Colonic mucosa (tissue), 4 donors: Measurements from ENCODE around the gene SPTSSB. TPM values are rescaled to one million over a fixed set of nuclear protein-coding genes. Genes with fewer than 3 reads are reported as not detected.

Source experiments
- DNase-seq: peaks from one replicate; pipeline ENCODE4 v3.0.0-alpha.2; 2020
- H3K27ac ChIP-seq: fragments of 200-600 bp; one replicate; pipeline ENCODE4 v1.8.0; 2021
- H3K27me3 ChIP-seq: fragments of 200-600 bp; one replicate; pipeline ENCODE4 v1.8.0; 2021
- H3K36me3 ChIP-seq: fragments of 200-600 bp; one replicate; pipeline ENCODE4 v1.8.0; 2021
- H3K4me1 ChIP-seq: fragments of 200-600 bp; one replicate; pipeline ENCODE4 v1.8.0; 2021; ENCODE audit warnings: mild to moderate bottlenecking
- H3K4me3 ChIP-seq: fragments of 200-600 bp; one replicate; pipeline ENCODE4 v1.8.0; 2021
- H3K9ac ChIP-seq, 2 donors: one replicate each; pipeline ENCODE4 v1.7.0; 2013; ENCODE audit warnings: control low read depth in 2 of 2, low read depth in 2 of 2, low read length in 2 of 2
- H3K9me3 ChIP-seq: fragments of 200-600 bp; one replicate; pipeline ENCODE4 v1.8.0; 2021
- CTCF ChIP-seq: fragments of 200-600 bp; IDR thresholded peaks from one replicate; pipeline ENCODE4 v1.8.0; 2022; ENCODE audit warnings: antibody characterized with exemption, mild to moderate bottlenecking
- intact Hi-C: fragments of 100-400 bp; cut with DNase I; formaldehyde crosslinking; loops from one replicate; pipeline ENCODE4 v1.14.1; 2022
- total RNA-seq, 2 donors: library from RNA; stranded (reverse); fragmentation: NEBNext Ultra II Directional in 1 of 2; extraction: Animal tissue kit (Norgen Biotek cat#: 25700) in 1 of 2; gene quantifications; one replicate each; pipeline ENCODE4 v1.2.1, GENCODE V29; 2021
- donor health status: healthy.
- donor health status: DM: no; HTN: no; CAD: no.
- donor health status: DM: no; HTN: no; CAD: no.

Gene SPTSSB
- total RNA-seq, 2 donors from 2014 or later: 1.6 to 3.5 TPM

GRCh38 chr3:161345023-161345422, 26.3 kb downstream of the SPTSSB start:
- Histone ChIP-seq H3K4me1 (no peaks in the 10 kb centered on the region), H3K9me3 (no peaks in the 10 kb centered on the region), H3K27me3 (no peaks in the 10 kb centered on the region), H3K27ac (no peak overlapping the region), H3K4me3 (no peak overlapping the region), H3K9ac (no peak overlapping the region), H3K36me3 (no peaks in the 10 kb centered on the region)
- DNase-seq: no peak
- TF ChIP-seq CTCF: no peak
- intact Hi-C loops: no loop called here

GRCh38 chr3:161343986-161344385, 27.3 kb downstream of the SPTSSB start:
- Histone ChIP-seq H3K9ac (no peak overlapping the region), H3K36me3 (no peaks in the 10 kb centered on the region), H3K9me3 (no peaks in the 10 kb centered on the region), H3K4me1 (no peaks in the 10 kb centered on the region), H3K4me3 (no peak overlapping the region), H3K27ac (no peak overlapping the region), H3K27me3 (no peaks in the 10 kb centered on the region)
- DNase-seq: no peak
- intact Hi-C loops: no loop called here
- no peak for TF ChIP-seq CTCF

- TF ChIP-seq CTCF: no peak
- Histone ChIP-seq H3K4me3 (no peak overlapping the region), H3K27me3 (no peaks in the 10 kb centered on the region), H3K9ac (no peak overlapping the region), H3K9me3 (no peaks in the 10 kb centered on the region), H3K4me1 (no peaks in the 10 kb centered on the region), H3K27ac (no peak overlapping the region), H3K36me3 (no peaks in the 10 kb centered on the region)
- intact Hi-C loops: no loop called here
- no peak for DNase-seq
These were observed 27.8 kb downstream of the SPTSSB start for GRCh38 chr3:161343540-161343939.

- H3K27me3 ChIP-seq: no peaks in the 10 kb centered on the region
- no peaks in the 10 kb centered on the region for H3K4me1 ChIP-seq
- no peak overlapping the region for H3K27ac ChIP-seq
- no peak for DNase-seq
- no peak for TF ChIP-seq CTCF
- no peaks in the 10 kb centered on the region for H3K9me3 ChIP-seq
- intact Hi-C loops: no loop called here
- no peak overlapping the region for H3K9ac ChIP-seq
- no peak overlapping the region for H3K4me3 ChIP-seq
- H3K36me3 ChIP-seq: no peaks in the 10 kb centered on the region
These were observed 28.7 kb downstream of the SPTSSB start for GRCh38 chr3:161342629-161343028.

GRCh38 chr3:161339517-161340500, 31.5 kb downstream of the SPTSSB start:
- Histone ChIP-seq H3K9ac (no peak overlapping the region), H3K4me1 (no peaks in the 10 kb centered on the region), H3K27me3 (no peaks in the 10 kb centered on the region), H3K4me3 (no peak overlapping the region), H3K9me3 (no peaks in the 10 kb centered on the region), H3K27ac (no peak overlapping the region), H3K36me3 (no peaks in the 10 kb centered on the region)
- no peak for DNase-seq
- TF ChIP-seq CTCF: no peak
- intact Hi-C loops: no loop called here
